Motor neuron (in vitro differentiated cells): ENCODE results near the gene TPM1. TPM values are rescaled to one million over a fixed set of nuclear protein-coding genes. Genes with fewer than 3 reads are reported as not detected.
"Not testable (repeated sequence)": the region's sequence is repeated elsewhere in the genome, so short reads cannot be mapped to it uniquely, and the experiment has no call there.

Source experiments
- ATAC-seq, 8 experiments: fragments of 200-7000 bp; cut with Tn5 transposase; replicated peaks in 6 of 8; 2 replicates each; pipeline ENCODE4 v1.8.0; 2021; ENCODE audit warnings: mild to moderate bottlenecking in 8 of 8, moderate library complexity in 8 of 8
- H3K27ac ChIP-seq, 2 donors: fragments of 250-450 bp; sonication (Bioruptor Pico); 2 replicates each; pipeline ENCODE4 v1.9.0; 2021; ENCODE audit warnings: antibody characterized with exemption in 2 of 2, mild to moderate bottlenecking in 2 of 2, moderate library complexity in 1 of 2
- H3K4me1 ChIP-seq, 2 donors: fragments of 250-450 bp; sonication (Bioruptor Pico); replicated peaks in 1 of 2; 2 replicates each; pipeline ENCODE4 v1.6.1; 2021; ENCODE audit warnings: antibody characterized with exemption in 2 of 2, mild to moderate bottlenecking in 2 of 2, moderate library complexity in 1 of 2
- H3K4me3 ChIP-seq, 5 donors: fragments of 250-450 bp; sonication (Bioruptor Pico); 2 replicates each; pipeline ENCODE4 v1.9.0; 2021; ENCODE audit warnings: antibody characterized with exemption in 5 of 5, mild to moderate bottlenecking in 5 of 5, moderate library complexity in 4 of 5
- WGBS, 10 experiments: fragments of 450-650 bp; shearing (Covaris generic); methylation state at CpG; one replicate each; pipeline ENCODE4 v1.0.0; 2022; 5-methylcytosine and 5-hydroxymethylcytosine counted together
- in situ Hi-C, 9 experiments: fragments of 400-800 bp; cut with MboI; loops; one replicate each; pipeline ENCODE4 v1.15.0; 2021; ENCODE audit warnings: low sequenced_read_pairs in 9 of 9, low pct_unique_long_range_greater_than_20kb in 2 of 9; ENCODE audit not compliant: unreplicated experiment in 9 of 9
- total RNA-seq, 8 experiments: library from RNA; unstranded; fragments of 300-600 nt; gene quantifications; 2 replicates each; pipeline versions ENCODE4 v1.2.3 to v1.2.4, GENCODE V29; 2022

Gene TPM1
- total RNA-seq, 8 experiments from 2014 or later: 34.3 to 1,055 (median 81.7) TPM

- Histone ChIP-seq H3K27ac (peak overlapping the region; percentile 7 to 33), H3K4me3 (no peak overlapping the region), H3K4me1 (peaks cover 28 to 35% of the 10 kb centered on the region in 2 donors)
- peak; percentile 27 to 73 (median 61) for ATAC-seq
- WGBS, 10 experiments: 15 to 100% (median 82%) methylated on average over 1 to 4 of the region's 6 CpGs; no CpG with 5 or more reads in 2 of the 10 experiments
- in situ Hi-C loops: loop anchor here in 2 of 9 experiments (25.0 kb wide), 1 partner anchor 302 kb away; no protein-coding TSS in a partner anchor
Observed at GRCh38 chr15:63089260-63090043, 46.9 kb downstream of the TPM1 start.

DNA sequence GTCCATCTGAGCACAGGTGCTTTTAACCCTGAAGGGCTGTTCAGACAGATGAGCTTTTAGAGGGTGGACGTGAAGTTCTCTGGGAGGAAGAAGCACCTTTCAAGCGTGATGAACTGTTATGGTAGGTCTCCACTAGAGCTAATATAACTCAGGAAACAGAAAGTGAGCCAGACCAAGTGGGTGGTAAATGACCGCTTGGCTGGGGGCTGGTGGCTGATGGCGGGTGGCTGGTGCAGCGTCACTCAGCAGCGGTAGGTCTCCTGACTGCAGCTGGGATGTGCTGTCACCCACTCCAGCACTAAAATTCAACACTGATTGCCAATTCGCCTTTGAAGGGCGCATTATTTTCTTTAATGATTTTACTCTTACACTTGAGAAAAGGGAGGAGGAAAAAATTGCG lies 47.9 kb downstream of the TPM1 start:
- ATAC-seq: peak in 2 of 8 experiments; percentile 39 to 61
- Histone ChIP-seq H3K27ac (no peak overlapping the region), H3K4me1 (peaks cover 28 to 35% of the 10 kb centered on the region in 2 donors), H3K4me3 (no peak overlapping the region)
- 40 to 100% (median 62%) methylated on average over 1 to 8 of the region's 9 CpGs; no CpG with 5 or more reads in 3 of the 10 experiments for WGBS, 10 experiments
- in situ Hi-C loops: loop anchor here in 2 of 9 experiments (25.0 kb wide), 1 partner anchor 303 kb away; no protein-coding TSS in a partner anchor

DNA sequence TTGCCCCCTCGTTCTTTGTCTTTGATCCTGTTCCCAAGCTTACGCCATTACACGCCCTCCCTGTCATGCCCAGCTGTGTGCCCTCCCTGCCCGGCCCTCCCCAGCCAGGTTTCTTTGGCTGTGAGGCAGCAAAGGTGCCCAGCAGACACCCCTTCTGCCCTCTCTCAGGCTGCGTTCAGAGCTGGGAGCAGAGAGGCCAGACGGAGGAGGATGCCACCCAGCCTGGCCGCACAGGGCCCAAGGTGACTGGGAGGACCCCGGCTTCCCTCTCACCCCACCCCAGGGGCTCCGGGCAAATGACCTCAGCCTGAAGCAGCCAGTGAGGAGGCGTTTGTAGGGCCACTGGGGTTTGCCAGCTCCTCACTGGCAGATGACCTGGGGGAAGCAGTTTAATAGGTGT lies 48.3 kb downstream of the TPM1 start:
- H3K27ac ChIP-seq: no peak overlapping the region
- in situ Hi-C loops: loop anchor here in 2 of 9 experiments (25.0 kb wide), 1 partner anchor 304 kb away; no protein-coding TSS in a partner anchor
- no peak overlapping the region for H3K4me3 ChIP-seq
- whole genome bisulfite sequencing, 10 experiments: 80 to 100% (median 97%) methylated on average over 1 to 3 of the region's 10 CpGs; no CpG with 5 or more reads in 6 of the 10 experiments
- H3K4me1 ChIP-seq: peaks cover 28 to 35% of the 10 kb centered on the region in 2 donors
- no peak for ATAC-seq

DNA sequence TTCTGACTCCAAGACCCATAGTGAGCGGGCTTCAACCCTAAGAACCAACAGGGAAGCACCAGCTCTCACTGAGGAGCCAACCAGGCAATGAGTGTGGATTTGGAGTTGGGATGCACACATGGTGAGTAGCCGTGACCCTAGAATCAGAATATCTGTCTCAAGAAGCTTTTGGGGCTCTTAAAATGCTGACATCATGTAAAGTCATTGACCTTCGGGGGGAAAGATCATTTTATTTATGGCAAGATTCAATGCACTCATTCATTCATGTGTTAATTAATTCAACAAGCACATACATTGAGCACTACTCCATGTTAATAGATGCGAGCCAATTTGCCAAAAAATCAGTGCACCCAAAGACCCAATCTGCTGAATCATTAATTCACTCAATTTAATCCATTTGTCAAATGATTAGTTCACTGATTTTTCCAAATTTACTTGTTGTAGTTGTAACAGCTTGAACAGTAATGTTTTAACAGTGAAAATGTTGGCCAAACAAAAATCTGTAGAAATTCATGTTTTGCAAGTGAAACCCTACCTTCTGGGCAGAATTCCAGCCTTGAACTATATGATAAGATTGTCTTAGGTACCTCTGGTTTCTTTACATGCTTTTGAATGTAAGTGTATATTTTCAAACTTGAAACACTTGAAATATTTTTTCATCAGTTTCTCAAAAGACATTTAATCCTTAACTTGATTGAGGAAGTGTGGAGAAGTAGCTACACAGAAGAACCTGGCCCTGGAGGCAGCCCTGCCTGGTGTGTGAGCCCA lies 49.3 kb downstream of the TPM1 start:
- WGBS, 10 experiments: 33 to 94% (median 60%) methylated on average over 1 to 4 of the region's 4 CpGs; no CpG with 5 or more reads in 1 of the 10 experiments
- peaks cover 19 to 32% of the 10 kb centered on the region in 2 donors for H3K4me1 ChIP-seq
- H3K4me3 ChIP-seq: no peak overlapping the region
- H3K27ac ChIP-seq: no peak overlapping the region
- no peak for ATAC-seq
- in situ Hi-C loops: loop anchor here in 2 of 9 experiments (25.0 kb wide), 1 partner anchor 305 kb away; no protein-coding TSS in a partner anchor

DNA sequence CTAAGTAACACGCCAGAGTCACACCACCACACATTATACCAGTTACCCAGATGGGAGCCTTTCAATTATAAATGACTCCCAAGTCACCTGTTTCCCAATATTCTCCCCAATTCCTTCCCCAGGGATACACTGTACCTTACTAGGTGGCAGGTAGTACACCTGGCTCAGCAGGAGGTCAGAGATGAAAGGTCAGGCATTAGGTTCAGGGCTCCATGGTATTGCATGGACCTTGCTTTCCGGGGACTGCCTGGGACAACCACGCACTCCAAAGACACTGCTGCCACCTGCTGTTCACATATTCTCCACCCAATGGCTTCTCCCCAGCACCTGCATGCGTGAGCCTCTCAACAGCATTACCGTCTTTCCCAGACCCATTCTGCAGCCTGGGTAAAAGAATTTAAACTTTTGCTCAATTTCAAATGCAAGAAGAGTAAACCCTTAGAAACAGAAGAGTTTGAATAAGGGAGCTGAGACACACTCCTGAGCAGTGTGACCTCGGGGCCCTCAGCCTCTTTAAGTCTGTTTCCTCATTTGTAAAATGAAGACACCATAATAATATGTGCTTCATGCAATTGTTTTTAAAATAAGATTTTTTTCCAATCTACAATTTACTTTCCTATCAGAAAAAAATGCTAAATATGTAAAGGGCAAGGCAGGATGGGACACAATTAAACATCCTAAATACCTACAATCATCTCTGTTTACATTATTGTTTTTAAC lies 51.1 kb downstream of the TPM1 start:
- peak; percentile 81 to 98 (median 90) for ATAC-seq
- in situ Hi-C loops: loop anchor here in 2 of 9 experiments (25.0 kb wide), 1 partner anchor 306 kb away; no protein-coding TSS in a partner anchor
- H3K27ac ChIP-seq: no peak overlapping the region
- peaks cover 15 to 31% of the 10 kb centered on the region in 2 donors for H3K4me1 ChIP-seq
- H3K4me3 ChIP-seq: no peak overlapping the region
- 0 to 85% (median 14%) methylated on average over 1 to 6 of the region's 6 CpGs; no CpG with 5 or more reads in 3 of the 10 experiments for WGBS, 10 experiments

- 50 to 100% (median 71%) methylated on average over 1 to 2 of the region's 2 CpGs; no CpG with 5 or more reads in 3 of the 10 experiments for WGBS, 10 experiments
- H3K27ac ChIP-seq: no peak overlapping the region
- ATAC-seq: no peak
- H3K4me1 ChIP-seq: peaks cover 6 to 22% of the 10 kb centered on the region in 2 donors
- in situ Hi-C loops: loop anchor here in 2 of 9 experiments (25.0 kb wide), 1 partner anchor 307 kb away; no protein-coding TSS in a partner anchor
- no peak overlapping the region for H3K4me3 ChIP-seq
Observed at GRCh38 chr15:63094495-63094931, 52.0 kb downstream of the TPM1 start.

DNA sequence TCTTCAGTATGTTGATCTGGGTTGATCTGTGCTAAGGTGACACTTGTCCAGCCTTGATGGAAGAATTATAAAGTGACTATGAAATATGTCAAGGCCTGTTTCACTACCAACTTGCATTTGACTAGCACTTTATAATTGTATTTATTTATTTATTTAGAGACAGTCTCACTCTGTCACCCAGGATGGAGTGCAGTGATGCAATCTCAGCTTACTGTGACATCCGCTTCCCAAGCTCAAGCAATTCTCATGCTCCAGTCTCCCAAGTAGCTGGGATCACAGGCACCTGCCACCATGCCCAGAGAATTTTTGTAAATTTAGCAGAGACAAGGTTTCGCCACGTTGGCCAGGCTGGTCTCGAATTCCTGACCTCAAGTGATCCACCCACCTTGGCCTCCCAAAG lies 53.6 kb downstream of the TPM1 start:
- in situ Hi-C loops: loop anchor here in 2 of 9 experiments (25.0 kb wide), 1 partner anchor 309 kb away; no protein-coding TSS in a partner anchor
- Histone ChIP-seq H3K4me1 (peaks cover 0 to 6% of the 10 kb centered on the region in 2 donors), H3K4me3 (no peak overlapping the region), H3K27ac (peak overlapping the region in 1 of 2 donors; percentile 46)
- WGBS, 10 experiments: 75 to 100% (median 99%) methylated on average over 1 to 4 of the region's 4 CpGs; no CpG with 5 or more reads in 4 of the 10 experiments
- peak in 4 of 8 experiments; percentile 43 to 75 (median 60) for ATAC-seq

- ATAC-seq, H3K27ac ChIP-seq, H3K4me1 ChIP-seq, H3K4me3 ChIP-seq: not testable (repeated sequence)
- in situ Hi-C loops: loop anchor here in 2 of 9 experiments (25.0 kb wide), 1 partner anchor 312 kb away; no protein-coding TSS in a partner anchor
- WGBS, 10 experiments: no CpG with 5 or more reads among the region's 33 CpGs
Observed at GRCh38 chr15:63098901-63099300, 56.4 kb downstream of the TPM1 start.

- ATAC-seq, H3K4me1 ChIP-seq, H3K4me3 ChIP-seq, H3K27ac ChIP-seq: not testable (repeated sequence)
- in situ Hi-C loops: loop anchor here in 2 of 9 experiments (25.0 kb wide), 1 partner anchor 312 kb away; no protein-coding TSS in a partner anchor
- 60 to 100% (median 100%) methylated on average over 1 to 2 of the region's 5 CpGs; no CpG with 5 or more reads in 3 of the 10 experiments for WGBS, 10 experiments
Observed at GRCh38 chr15:63099581-63099980, 57.0 kb downstream of the TPM1 start.

DNA sequence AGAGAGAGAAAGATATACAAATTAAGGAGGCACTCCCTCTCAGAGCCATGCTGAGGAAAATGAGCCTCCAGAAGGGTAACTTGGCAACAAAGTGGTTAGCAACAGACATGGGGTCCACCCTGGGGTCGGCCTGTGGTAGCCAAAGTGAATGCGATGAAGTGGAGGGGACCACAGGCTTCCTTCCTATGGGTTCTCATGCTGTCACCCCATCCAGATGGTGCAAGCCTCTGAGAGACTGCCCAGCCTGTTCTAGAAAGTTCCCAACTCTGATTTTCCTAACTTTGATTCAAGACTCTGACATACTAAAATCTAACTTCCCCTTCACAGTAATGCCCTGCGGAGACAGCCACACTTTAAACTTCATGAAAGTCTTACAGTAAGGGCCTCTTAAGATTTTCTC lies 60.9 kb downstream of the TPM1 start:
- Histone ChIP-seq H3K4me1 (no peaks in the 10 kb centered on the region), H3K4me3 (no peak overlapping the region), H3K27ac (no peak overlapping the region)
- in situ Hi-C loops: no loop called here
- 60 to 92% (median 78%) methylated on average over 1 to 3 of the region's 3 CpGs; no CpG with 5 or more reads in 4 of the 10 experiments for WGBS, 10 experiments
- ATAC-seq: no peak

GRCh38 chr15:63104727-63105126 lies 62.2 kb downstream of the TPM1 start:
- Histone ChIP-seq H3K27ac (no peak overlapping the region), H3K4me1 (no peaks in the 10 kb centered on the region), H3K4me3 (no peak overlapping the region)
- WGBS, 10 experiments: 34 to 100% (median 83%) methylated on average over 1 to 7 of the region's 7 CpGs; no CpG with 5 or more reads in 1 of the 10 experiments
- in situ Hi-C loops: no loop called here
- ATAC-seq: no peak

- H3K4me3 ChIP-seq, ATAC-seq, H3K4me1 ChIP-seq, H3K27ac ChIP-seq, in situ Hi-C loops: not testable (repeated sequence)
- WGBS, 10 experiments: 58 to 100% (median 77%) methylated on average over 1 to 8 of the region's 8 CpGs; no CpG with 5 or more reads in 4 of the 10 experiments
Observed at GRCh38 chr15:63105354-63105753, 62.8 kb downstream of the TPM1 start.
